Loucy (cell line): Measurements from ENCODE around the gene BCAP29.

Experiments used
- CTCF ChIP-seq: fragments of 200-600 bp; sonication (generic); conservative IDR thresholded peaks from 2 replicates; pipeline ENCODE4 v1.5.1; 2014; ENCODE audit warnings: mild to moderate bottlenecking, antibody characterized with exemption, low read length
- EZH2phosphoT487 ChIP-seq: fragments of 200-600 bp; IDR thresholded peaks from 2 replicates; pipeline ENCODE4 v1.6.1; 2018; ENCODE audit warnings: antibody characterized with exemption, mild to moderate bottlenecking, moderate library complexity, borderline replicate concordance

- TF ChIP-seq CTCF (no peak), EZH2phosphoT487 (no peak)
Measured at GRCh38 chr7:107555893-107556292, 24.2 kb upstream of the BCAP29 start.
